Skeletal muscle cell (primary cell): ENCODE measurements around the gene C3AR1.
A peak's percentile ranks its signal among the peaks of the same experiment; 100 is the strongest.
"Not testable (repeated sequence)": the region's sequence is repeated elsewhere in the genome, so short reads cannot be mapped to it uniquely, and the experiment has no call there.

Experiments
- DNase-seq: peaks from one replicate; pipeline ENCODE4 v3.0.0-alpha.2; 2010; ENCODE audit warnings: low read depth
- H3K4me3 ChIP-seq: 2 replicates; pipeline ENCODE4 v1.5.1; 2011; ENCODE audit warnings: low read depth, mild to moderate bottlenecking, control low read depth, low read length, moderate library complexity

The C3AR1 gene

DNA sequence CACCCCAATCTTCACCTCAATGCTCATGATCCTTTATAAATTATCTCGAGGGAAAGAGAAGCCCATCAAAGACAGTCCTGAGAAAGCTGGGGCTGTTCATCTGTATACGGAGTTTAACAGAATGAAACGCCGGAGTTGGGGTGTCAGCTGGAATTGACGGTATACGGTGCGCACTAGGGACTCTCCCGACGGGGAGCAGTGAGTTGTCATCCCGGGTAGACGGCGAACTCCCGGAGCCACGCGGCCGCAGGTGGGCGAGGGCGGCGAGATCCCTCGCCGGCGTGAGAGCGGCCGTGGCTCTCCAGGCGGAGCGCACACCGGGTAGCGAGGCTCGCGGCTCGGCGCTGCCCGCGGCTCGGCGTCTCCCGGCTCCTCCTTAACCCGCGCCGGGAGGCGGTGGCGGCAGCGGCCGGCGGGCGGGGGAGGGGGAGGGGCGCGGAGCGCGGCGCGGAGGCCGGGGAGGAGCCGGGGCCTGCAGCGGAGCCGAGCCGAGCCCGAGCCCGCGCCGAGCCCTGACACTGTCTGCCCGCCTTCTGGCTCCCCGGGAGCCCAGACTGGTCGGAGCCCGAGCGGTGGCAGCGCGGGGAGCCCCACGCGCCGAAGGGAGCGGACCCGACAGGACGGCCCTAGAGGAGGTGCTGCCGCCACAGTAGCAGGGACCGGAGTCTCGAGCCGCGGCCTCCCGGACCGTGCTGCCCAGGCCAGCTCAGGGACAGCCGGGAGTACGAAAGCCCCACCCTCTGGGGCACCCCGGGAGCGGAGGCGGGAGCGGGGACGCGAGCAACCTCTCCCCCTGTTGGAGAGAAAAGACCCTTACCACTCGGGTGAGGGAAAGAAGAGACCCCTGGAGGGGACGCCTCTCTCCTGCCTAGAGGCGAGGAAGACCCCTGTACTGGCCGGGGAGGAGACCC is 33.7 kb downstream of the C3AR1 start, which contains the start of gene FOXJ2:
TSS of gene FOXJ2 (plus strand) at position 475 of the 911 bp plus-strand sequence. CDS start 7,117 bp downstream, outside the sequence.
- H3K4me3 ChIP-seq = peak within 1 kb of the TSS; percentile 89
- peak; percentile 19 for DNase-seq

DNA sequence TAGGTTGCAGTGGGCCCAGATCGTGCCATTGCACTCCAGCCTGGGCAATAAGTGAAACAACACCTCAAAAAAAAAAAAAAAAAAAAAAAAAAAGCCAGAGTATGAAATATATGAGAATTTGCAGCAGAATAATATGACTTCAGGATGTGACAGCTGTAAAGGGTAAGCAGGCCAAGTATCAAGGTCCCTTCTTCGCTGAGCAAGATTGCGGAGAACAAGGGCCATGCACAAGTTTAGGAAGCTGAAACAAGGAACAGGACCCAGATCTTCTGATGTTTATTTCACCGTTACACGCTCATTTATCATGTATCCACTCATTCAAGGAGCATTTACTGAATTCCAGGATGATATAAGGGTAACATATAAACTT is 34.3 kb downstream of the C3AR1 start:
- no peak for DNase-seq
- H3K4me3 ChIP-seq = peak overlapping the region; percentile 89

DNA sequence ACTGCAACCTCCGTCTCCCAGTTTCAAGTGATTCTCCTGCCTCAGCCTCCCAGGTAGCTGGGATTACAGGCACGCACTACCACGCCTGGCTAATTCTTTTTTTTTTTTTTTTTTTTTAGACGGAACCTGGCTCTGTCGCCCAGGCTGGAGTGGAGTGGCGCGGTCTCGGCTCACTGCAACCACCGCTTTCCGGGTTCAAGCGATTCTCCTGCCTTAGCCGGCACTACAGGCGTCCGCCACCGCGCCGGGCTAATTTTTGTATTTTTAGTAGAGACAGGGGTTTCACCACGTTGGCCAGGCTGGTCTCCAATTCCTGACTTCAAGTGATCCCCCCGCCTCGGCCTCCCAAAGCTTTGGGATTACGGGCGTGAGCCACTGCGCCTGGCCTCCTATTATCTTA is 35.1 kb downstream of the C3AR1 start:
- not testable (repeated sequence) for DNase-seq, H3K4me3 ChIP-seq

DNA sequence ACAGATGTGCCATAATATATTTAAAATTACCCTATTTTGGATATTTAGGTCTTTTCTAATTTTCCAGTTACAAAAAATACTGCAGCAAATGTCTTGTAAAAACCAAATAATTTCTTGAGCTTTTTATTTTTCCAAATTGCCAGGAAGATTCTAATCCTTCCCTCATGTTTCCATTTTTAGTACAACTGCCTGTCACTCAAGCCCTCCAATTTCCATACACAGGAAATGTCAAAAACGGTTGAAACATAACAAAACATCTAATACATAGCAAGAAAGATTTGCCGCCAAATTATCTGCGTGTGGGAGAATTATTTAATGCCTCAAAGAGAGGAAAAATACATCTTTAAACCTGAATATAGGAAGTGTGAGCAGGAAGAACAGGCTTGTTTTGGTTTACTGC is 36.0 kb downstream of the C3AR1 start:
- DNase-seq = no peak
- H3K4me3 ChIP-seq = no peak overlapping the region

DNA sequence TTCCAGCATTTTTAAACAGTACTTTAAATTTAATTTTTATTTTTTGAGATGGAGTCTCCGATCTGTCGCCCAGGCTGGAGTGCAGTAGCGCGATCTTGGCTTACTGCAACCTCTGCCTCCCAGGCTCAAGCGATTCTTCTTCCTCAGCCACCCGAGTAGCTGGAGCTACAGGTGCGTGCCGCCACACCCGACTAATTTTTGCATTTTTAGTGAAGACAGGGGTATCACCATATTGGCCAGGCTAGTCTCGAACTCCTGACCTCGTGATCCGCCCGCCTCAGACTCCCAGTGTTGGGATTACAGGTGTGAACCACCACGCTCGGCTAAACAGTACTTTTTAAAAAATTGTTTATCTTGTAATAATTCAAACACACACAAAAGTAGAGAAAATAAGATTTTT is 37.9 kb downstream of the C3AR1 start:
- no peak for DNase-seq
- H3K4me3 ChIP-seq = no peak overlapping the region

DNA sequence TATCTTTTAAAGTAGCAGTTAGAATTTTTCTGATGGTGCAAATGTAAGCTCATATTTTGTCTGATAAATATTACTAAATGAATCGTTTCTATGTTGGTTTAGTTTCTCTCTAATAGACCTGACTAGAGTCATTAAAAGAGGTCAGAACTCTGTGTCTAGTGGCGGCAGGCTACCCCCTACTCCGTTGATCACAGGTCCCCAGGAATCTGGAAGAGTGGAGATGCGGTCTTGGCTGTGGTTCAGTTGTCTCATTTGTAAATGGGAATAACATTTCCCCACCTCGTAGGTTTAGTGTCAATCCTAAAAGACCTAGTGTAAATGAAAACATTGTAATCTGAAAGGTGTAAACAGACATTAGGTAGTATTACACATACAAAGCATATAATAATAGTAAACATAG is 38.3 kb downstream of the C3AR1 start:
- DNase-seq = no peak
- no peak overlapping the region for H3K4me3 ChIP-seq

DNA sequence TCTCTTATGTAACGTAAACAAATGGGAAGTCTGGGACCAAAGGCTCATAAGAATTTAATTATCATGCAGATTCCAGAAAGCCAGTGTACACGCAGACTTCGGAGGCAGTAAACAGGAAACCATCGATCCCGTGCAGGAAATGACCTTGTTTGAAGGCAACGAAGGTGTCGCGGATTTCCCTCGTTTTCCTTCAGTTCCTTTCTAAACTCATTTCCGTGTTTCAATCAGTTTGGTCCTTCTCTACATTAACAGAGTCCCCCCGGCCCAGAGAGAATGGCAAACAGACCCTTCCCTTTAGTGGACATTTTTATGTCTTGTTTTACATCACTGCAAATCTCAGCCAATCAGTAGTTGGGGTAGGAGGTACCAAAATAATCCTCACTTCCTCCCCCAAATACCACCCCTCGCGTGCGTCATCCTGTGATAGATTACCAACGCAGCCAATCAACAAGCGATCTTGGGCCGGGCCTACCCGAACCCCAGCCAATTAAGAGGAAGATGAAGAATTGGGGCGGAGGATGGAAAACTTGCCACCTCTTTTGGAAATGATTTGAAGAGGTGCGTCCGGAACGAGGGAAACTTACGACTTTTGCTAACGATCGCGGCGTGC is 39.8 kb downstream of the C3AR1 start:
- peak; percentile 97 for DNase-seq
- peak overlapping the region; percentile 80 for H3K4me3 ChIP-seq

DNA sequence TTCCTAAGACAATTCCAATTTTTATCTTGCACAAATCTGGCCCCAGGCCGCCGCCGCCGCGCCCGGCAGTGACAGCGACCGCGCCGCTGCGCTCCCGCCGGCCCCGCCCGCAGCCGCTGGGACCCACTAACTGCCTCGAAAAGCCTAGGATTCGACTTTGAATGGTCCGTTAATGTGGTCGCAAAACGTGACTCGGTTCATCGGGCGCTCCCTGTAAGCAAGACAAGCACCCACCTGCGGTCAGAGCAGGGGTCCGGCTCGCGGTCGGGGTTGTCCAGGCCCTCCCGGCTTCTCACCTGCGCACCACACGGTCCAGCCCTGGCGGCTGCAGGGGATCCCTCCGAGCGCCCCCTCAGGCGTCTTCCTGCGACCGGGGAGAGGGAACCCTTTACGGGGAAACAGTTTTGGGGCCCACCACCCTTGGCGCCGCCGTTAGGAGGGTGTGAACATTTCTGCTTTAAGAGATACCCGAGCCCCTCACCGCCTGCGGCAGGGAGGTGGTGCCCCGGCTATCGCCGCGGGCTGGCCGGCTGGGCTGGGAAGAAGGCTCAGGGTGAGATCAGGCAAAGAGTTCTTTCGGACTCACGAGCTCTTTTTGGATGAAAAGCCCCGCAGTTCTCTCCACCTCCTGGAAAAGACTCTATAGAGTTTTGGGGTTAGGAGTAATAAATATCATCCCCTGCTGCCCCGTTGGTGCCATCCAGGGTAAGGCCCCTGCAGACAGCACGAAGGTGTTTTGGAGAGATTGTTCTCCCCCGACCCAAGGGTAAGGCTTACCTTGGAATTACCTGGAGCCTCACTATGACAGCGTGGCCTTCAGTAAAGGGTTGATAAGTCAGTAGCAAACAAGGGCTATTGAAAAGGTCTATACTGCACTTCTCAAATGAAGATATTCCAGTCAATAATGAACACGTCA is 47.2 kb downstream of the C3AR1 start:
- H3K4me3 ChIP-seq = peak overlapping the region; percentile 32
- no peak for DNase-seq

DNA sequence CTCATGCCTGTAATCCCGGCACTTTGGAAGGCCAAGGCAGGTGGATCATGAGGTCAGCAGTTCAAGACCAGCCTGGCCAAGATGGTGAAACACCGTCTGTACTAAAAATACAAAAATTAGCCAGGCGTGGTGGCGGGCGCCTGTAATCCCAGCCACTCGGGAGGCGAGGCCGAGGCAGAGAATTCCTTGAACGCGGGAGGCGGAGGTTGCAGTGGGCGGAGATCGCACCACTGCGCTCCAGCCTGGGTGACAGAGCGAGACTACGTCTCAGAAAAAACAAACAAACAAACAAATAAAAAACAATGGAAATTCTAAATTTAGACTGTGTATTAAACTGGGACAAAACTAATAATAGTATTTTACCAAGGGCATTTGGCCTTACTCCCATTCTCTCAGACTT is 47.9 kb downstream of the C3AR1 start:
- DNase-seq, H3K4me3 ChIP-seq: not testable (repeated sequence)

DNA sequence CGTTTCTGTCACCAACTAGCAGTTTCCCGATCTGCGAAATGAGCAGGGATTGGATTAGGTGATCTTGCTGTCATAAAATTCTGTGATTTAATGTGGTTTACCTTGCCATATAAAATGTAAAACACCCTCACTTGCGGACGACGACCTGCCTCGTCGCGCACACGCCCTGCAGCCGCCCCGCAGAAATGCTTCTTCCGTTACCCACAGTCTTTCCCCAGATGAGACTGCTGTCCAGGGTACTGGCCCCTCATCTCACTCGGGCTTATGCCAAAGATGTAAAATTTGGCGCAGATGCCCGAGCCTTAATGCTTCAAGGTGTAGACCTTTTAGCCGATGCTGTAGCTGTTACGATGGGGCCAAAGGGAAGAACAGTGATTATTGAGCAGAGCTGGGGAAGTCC is 51.3 kb downstream of the C3AR1 start:
- H3K4me3 ChIP-seq = no peak overlapping the region
- no peak for DNase-seq

DNA sequence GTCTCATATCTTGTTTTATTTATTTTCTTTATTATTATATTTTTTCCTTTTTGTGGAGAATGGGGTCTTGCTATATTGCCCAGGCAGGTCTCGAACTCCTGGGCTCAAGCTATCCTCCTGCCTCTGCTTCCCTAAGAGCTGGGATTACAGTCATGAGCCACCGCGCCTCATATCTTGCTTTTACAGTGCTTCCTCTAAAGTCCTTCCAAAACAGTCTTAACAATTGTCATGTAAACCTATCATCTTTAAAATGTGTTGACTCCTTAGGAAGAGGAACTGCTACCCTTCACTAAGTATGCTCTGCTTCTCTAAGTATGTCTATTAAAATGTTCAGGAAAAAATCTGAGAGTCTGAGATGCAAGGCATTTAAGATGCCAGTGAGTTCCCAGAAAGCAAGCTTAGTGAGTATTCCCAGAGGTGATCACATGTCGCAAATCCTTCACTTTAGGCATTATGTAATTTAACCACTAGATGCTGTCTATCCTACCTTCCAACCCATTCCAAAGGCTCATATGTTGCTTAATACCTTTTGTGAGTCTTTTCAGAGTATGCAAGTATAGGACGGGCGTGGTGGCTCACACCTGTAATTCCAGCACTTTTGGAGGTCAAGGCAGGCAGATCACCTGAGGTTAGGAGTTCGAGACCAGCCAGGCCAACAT is 53.4 kb downstream of the C3AR1 start:
- H3K4me3 ChIP-seq = no peak overlapping the region
- no peak for DNase-seq

DNA sequence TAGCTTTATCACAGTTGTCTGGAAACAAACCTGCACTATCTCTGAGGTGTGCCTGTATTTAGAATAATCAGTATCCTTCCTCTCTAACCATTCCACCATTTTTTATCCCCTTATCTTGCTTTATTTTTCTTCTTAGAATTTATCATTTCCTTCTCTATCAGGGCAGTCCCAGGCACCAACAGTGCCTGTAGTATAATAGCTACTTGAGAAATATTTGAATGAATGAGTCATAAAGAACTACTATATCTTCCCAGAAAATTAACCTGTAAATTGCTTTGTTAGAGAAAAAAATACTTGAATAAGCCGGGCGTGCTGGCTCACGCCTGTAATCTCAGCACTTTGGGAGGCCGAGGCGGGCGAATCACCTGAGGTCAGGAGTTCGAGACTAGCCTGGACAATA is 54.8 kb downstream of the C3AR1 start:
- DNase-seq = no peak
- no peak overlapping the region for H3K4me3 ChIP-seq
